LNCaP clone FGC (cell line): ENCODE results near the gene CCDC12.

Experiments
- DNase-seq: peaks from one replicate; pipeline ENCODE4 v3.0.0-alpha.2; 2011; ENCODE audit warnings: low read depth
- H3K4me3 ChIP-seq: 2 replicates; pipeline ENCODE4 v1.5.1; 2011; ENCODE audit warnings: mild to moderate bottlenecking, low read depth, low read length, control low read depth
- CTCF ChIP-seq: IDR thresholded peaks from 2 replicates; pipeline ENCODE4 v1.5.1; 2012; ENCODE audit warnings: mild to moderate bottlenecking; ENCODE audit not compliant: control insufficient read depth, insufficient read depth; ENCODE audit errors: extremely low read depth

The CCDC12 gene

GRCh38 chr3:47007482-47008233 lies 31.1 kb upstream of the CCDC12 start:
- H3K4me3 ChIP-seq: no peak overlapping the region
- no peak for DNase-seq
- no peak for TF ChIP-seq CTCF

- TF ChIP-seq CTCF: no peak
- no peak overlapping the region for H3K4me3 ChIP-seq
- DNase-seq: no peak
Observed at GRCh38 chr3:47007001-47007400, 30.5 kb upstream of the CCDC12 start.

GRCh38 chr3:47006145-47006651 lies 29.7 kb upstream of the CCDC12 start:
- TF ChIP-seq CTCF: no peak
- DNase-seq: no peak
- H3K4me3 ChIP-seq: no peak overlapping the region

- DNase-seq: no peak
- TF ChIP-seq CTCF: no peak
- no peak overlapping the region for H3K4me3 ChIP-seq
Observed at GRCh38 chr3:47005212-47006144, 28.9 kb upstream of the CCDC12 start.

- TF ChIP-seq CTCF: no peak
- H3K4me3 ChIP-seq: no peak overlapping the region
- no peak for DNase-seq
Observed at GRCh38 chr3:47004369-47005211, 28.0 kb upstream of the CCDC12 start.

GRCh38 chr3:47003461-47004368 lies 27.2 kb upstream of the CCDC12 start:
- no peak overlapping the region for H3K4me3 ChIP-seq
- DNase-seq: no peak
- TF ChIP-seq CTCF: no peak
